ENCODE measurements around the gene DVL1. TPM values are rescaled to one million over a fixed set of nuclear protein-coding genes. Genes with fewer than 3 reads are reported as not detected.

The DVL1 gene
- total RNA-seq, 1 experiment from 2014 or later = 83.9 TPM

DNA sequence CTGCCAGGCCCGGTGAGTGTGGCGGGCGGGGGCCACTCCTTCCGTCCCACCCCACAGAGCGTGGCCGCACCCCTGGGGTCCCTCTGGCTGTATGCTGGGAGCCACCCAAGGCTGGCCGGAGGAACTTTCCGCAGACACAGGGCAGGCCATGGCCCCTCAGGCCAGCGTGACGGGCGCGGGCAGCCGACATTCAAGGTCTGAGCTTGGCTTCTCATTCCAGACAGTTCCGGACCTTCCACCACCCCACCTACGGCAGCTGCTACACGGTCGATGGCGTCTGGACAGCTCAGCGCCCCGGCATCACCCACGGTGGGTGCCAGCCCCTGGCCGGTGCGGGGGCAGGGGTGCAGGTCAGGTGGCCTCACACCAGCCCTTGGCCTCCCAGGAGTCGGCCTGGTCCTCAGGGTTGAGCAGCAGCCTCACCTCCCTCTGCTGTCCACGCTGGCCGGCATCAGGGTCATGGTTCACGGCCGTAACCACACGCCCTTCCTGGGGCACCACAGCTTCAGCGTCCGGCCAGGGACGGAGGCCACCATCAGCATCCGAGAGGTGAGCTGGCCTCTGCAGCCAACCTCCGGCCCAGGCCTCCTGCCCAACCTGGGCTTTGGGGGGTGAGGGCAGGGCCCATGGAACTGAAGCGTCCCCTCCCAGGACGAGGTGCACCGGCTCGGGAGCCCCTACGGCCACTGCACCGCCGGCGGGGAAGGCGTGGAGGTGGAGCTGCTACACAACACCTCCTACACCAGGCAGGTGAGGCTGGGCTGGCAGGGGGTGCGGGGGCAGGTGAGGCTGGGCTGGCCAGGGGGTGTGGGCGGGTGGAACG lies 61.7 kb downstream of the DVL1 start:
- intact Hi-C loops (cut with micrococcal nuclease; ENCODE audit: unreplicated experiment) = no loop called here
- H3K27ac Mint-ChIP-seq (ENCODE audit: unreplicated experiment) = no peak overlapping the region
- CTCF ChIA-PET = no interaction called here
- H3K27me3 Mint-ChIP-seq (ENCODE audit: unreplicated experiment) = no peaks in the 10 kb centered on the region
- H3K9me3 Mint-ChIP-seq (ENCODE audit: low read depth, unreplicated experiment) = no peaks in the 10 kb centered on the region
- DNase-seq = no peak
- no peak overlapping the region for H3K4me3 Mint-ChIP-seq (ENCODE audit: low read depth, unreplicated experiment)
- peaks cover 22% of the 10 kb centered on the region for H3K36me3 Mint-ChIP-seq (ENCODE audit: insufficient read depth, unreplicated experiment)
- H3K4me1 Mint-ChIP-seq (ENCODE audit: low read depth, unreplicated experiment) = peaks cover 1% of the 10 kb centered on the region
- TF ChIP-seq, protein P1, sequence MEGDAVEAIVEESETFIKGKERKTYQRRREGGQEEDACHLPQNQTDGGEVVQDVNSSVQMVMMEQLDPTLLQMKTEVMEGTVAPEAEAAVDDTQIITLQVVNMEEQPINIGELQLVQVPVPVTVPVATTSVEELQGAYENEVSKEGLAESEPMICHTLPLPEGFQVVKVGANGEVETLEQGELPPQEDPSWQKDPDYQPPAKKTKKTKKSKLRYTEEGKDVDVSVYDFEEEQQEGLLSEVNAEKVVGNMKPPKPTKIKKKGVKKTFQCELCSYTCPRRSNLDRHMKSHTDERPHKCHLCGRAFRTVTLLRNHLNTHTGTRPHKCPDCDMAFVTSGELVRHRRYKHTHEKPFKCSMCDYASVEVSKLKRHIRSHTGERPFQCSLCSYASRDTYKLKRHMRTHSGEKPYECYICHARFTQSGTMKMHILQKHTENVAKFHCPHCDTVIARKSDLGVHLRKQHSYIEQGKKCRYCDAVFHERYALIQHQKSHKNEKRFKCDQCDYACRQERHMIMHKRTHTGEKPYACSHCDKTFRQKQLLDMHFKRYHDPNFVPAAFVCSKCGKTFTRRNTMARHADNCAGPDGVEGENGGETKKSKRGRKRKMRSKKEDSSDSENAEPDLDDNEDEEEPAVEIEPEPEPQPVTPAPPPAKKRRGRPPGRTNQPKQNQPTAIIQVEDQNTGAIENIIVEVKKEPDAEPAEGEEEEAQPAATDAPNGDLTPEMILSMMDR (IDR thresholded peaks at IDR 0.05; ENCODE audit: unreplicated experiment) = no peak
- no TSS peak for BruUV-seq (replicated peaks)

DNA sequence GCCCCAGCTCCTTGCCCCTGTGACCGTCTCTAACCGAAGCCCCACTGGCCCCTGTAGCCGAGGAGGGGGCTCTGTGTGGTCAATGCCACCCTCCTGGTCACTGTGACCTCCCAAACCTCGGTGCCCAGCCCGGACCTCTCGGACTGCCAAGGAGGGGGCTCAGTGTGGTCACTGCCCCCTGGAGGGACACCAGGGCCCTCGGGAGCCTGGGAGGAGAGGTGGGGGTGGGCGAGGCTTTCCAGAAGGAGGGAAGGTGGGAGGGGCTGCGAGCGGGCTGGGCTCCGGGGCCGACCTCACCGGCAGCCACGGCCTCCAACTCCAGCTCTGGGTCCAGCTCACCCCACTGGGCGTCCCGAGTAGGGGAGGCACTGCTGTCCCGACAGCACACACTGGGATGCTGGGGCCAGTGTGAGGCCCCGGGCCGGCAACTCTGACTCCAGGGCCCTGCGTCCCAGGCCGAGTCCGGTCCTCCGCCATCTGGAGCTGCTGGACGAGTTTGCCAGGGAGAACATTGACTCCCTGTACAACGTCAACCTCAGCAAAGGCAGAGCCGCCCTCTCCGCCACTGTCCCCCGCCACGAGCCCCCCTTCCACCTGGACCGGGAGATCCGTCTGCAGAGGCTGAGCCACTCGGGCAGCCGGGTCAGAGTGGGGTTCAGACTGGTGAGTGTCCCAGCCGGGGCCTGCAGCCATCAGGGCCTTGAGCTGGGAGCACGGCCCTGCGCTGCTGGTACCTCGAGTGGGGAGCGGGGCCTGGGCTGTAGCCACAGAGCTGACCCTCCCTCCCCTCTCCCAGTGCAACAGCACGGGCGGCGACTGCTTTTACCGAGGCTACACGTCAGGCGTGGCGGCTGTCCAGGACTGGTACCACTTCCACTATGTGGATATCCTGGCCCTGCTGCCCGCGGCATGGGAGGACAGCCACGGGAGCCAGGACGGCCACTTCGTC lies 62.6 kb downstream of the DVL1 start:
- CTCF ChIA-PET = interaction anchor here (0.6 kb wide), 1 partner anchor 1324 kb away, joined by 3 read pairs; no protein-coding TSS in a partner anchor
- DNase-seq = no peak
- Mint-ChIP-seq H3K36me3 (ENCODE audit: insufficient read depth, unreplicated experiment) (peaks cover 16% of the 10 kb centered on the region), H3K27me3 (ENCODE audit: unreplicated experiment) (no peaks in the 10 kb centered on the region), H3K4me3 (ENCODE audit: low read depth, unreplicated experiment) (no peak overlapping the region), H3K27ac (ENCODE audit: unreplicated experiment) (no peak overlapping the region), H3K4me1 (ENCODE audit: low read depth, unreplicated experiment) (peaks cover 10% of the 10 kb centered on the region), H3K9me3 (ENCODE audit: low read depth, unreplicated experiment) (no peaks in the 10 kb centered on the region)
- TF ChIP-seq, protein P1 (IDR thresholded peaks at IDR 0.05; ENCODE audit: unreplicated experiment) = no peak
- BruUV-seq (replicated peaks) = no TSS peak
- intact Hi-C loops (cut with micrococcal nuclease; ENCODE audit: unreplicated experiment) = no loop called here

DNA sequence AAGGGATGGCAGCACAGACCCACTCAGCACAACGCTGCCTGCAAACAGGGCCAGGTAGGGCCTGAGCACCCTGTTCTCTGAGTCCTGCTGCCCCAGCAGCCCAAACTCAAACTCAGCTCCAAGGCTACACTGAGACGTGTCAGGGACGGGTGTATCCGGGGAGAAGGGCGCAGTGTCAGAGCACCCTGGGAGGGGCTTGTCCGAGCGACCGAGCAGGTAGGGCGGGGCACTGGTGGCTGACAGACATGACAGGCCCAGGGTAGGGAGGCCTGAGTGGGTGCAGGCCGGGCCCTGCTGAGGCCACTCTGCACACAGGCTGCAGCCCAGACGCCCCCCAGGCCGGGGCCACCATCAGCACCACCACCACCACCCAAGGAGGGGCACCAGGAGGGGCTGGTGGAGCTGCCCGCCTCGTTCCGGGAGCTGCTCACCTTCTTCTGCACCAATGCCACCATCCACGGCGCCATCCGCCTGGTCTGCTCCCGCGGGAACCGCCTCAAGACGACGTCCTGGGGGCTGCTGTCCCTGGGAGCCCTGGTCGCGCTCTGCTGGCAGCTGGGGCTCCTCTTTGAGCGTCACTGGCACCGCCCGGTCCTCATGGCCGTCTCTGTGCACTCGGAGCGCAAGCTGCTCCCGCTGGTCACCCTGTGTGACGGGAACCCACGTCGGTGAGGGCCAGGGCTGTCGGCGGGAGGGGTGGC lies 63.5 kb downstream of the DVL1 start:
- CTCF ChIA-PET = interaction anchor here (0.6 kb wide), 1 partner anchor 1325 kb away, joined by 3 read pairs; no protein-coding TSS in a partner anchor
- no peak overlapping the region for H3K4me3 Mint-ChIP-seq (ENCODE audit: low read depth, unreplicated experiment)
- TF ChIP-seq, protein P1 (IDR thresholded peaks at IDR 0.05; ENCODE audit: unreplicated experiment) = no peak
- no peaks in the 10 kb centered on the region for H3K27me3 Mint-ChIP-seq (ENCODE audit: unreplicated experiment)
- intact Hi-C loops (cut with micrococcal nuclease; ENCODE audit: unreplicated experiment) = no loop called here
- peaks cover 11% of the 10 kb centered on the region for H3K36me3 Mint-ChIP-seq (ENCODE audit: insufficient read depth, unreplicated experiment)
- no peak overlapping the region for H3K27ac Mint-ChIP-seq (ENCODE audit: unreplicated experiment)
- DNase-seq = no peak
- no TSS peak for BruUV-seq (replicated peaks)
- peaks cover 10% of the 10 kb centered on the region for H3K4me1 Mint-ChIP-seq (ENCODE audit: low read depth, unreplicated experiment)
- H3K9me3 Mint-ChIP-seq (ENCODE audit: low read depth, unreplicated experiment) = no peaks in the 10 kb centered on the region

Small RNA genes lying within 50 kb of the gene (microRNA-seq; reads per million reads assigned to microRNA genes)
- gene MIR6726 (4.6 reads per million, percentile 11 among the genes with 10 or more reads in this experiment), gene MIR6727 (2.1 reads per million), gene MIR6808 (not detected)

Other genes starting within 250 kb of the DVL1 start
- 32.4 and 34.7 TPM in 2 replicates for gene C1orf159, start 233.3 kb downstream of the DVL1 start, total RNA-seq (2022)
- 2.4 and 3.5 TPM in 2 replicates for gene TTLL10, start 175.5 kb downstream of the DVL1 start, total RNA-seq (2022)
- gene TNFRSF18, start 142.8 kb downstream of the DVL1 start, total RNA-seq (2022) = 0.66 TPM in 1 of 2 replicates, not detected in the other
- not detected in 2 replicates for gene TNFRSF4, start 135.3 kb downstream of the DVL1 start, total RNA-seq (2022)
- gene SDF4, start 117.4 kb downstream of the DVL1 start, total RNA-seq (2022) = 128 and 161 TPM in 2 replicates
- 23.4 and 25.9 TPM in 2 replicates for gene B3GALT6, start 117.2 kb downstream of the DVL1 start, total RNA-seq (2022)
- 2.0 and 4.2 TPM in 2 replicates for gene C1QTNF12, start 102.7 kb downstream of the DVL1 start, total RNA-seq (2022)
- 45.6 and 50.0 TPM in 2 replicates for gene UBE2J2, start 75.6 kb downstream of the DVL1 start, total RNA-seq (2022)
- 2.5 and 4.1 TPM in 2 replicates for gene SCNN1D, start 69.0 kb downstream of the DVL1 start, total RNA-seq (2022)
- gene ACAP3, start 41.5 kb downstream of the DVL1 start, total RNA-seq (2022) = 41.1 and 48.3 TPM in 2 replicates
- 22.7 and 24.7 TPM in 2 replicates for gene PUSL1, start 40.8 kb downstream of the DVL1 start, total RNA-seq (2022)
- gene INTS11, start 24.8 kb downstream of the DVL1 start, total RNA-seq (2022) = 110 and 117 TPM in 2 replicates
- gene CPTP, start 24.6 kb downstream of the DVL1 start, total RNA-seq (2022) = 20.1 and 23.7 TPM in 2 replicates
- 0.24 and 0.42 TPM in 2 replicates for gene TAS1R3, start 18.1 kb downstream of the DVL1 start, total RNA-seq (2022)
- gene MXRA8, start 9.1 kb upstream of the DVL1 start, total RNA-seq (2022) = not detected in 2 replicates
- 98.9 and 107 TPM in 2 replicates for gene AURKAIP1, start 25.8 kb upstream of the DVL1 start, total RNA-seq (2022)
- 166 and 172 TPM in 2 replicates for gene CCNL2, start 49.9 kb upstream of the DVL1 start, total RNA-seq (2022)
- gene MRPL20, start 57.9 kb upstream of the DVL1 start, total RNA-seq (2022) = 81.2 and 99.1 TPM in 2 replicates
- gene ANKRD65, start 71.9 kb upstream of the DVL1 start, total RNA-seq (2022) = not detected in 2 replicates
- 78.7 and 78.9 TPM in 2 replicates for gene VWA1, start 86.3 kb upstream of the DVL1 start, total RNA-seq (2022)
- gene ATAD3C, start 100.3 kb upstream of the DVL1 start, total RNA-seq (2022) = 0.29 and 0.45 TPM in 2 replicates
- 46.3 and 56.4 TPM in 2 replicates for gene ATAD3B, start 122.3 kb upstream of the DVL1 start, total RNA-seq (2022)
- 46.2 and 54.4 TPM in 2 replicates for gene ATAD3A, start 162.7 kb upstream of the DVL1 start, total RNA-seq (2022)
- 5.0 and 5.1 TPM in 2 replicates for gene TMEM240, start 191.2 kb upstream of the DVL1 start, total RNA-seq (2022)
- 105 and 117 TPM in 2 replicates for gene SSU72, start 225.4 kb upstream of the DVL1 start, total RNA-seq (2022)